ENCODE data around the gene DOCK1.

The DOCK1 gene

GRCh38 chr10:127176649-127177048 is 271.4 kb downstream of the DOCK1 start:
- DNase-seq (ENCODE audit: low read depth in 2 of 2) = no peak

GRCh38 chr10:127179612-127180250 is 274.5 kb downstream of the DOCK1 start:
- DNase-seq (ENCODE audit: low read depth in 2 of 2) = no peak

- DNase-seq (ENCODE audit: low read depth in 2 of 2) = no peak
These were observed 276.9 kb downstream of the DOCK1 start for GRCh38 chr10:127182161-127182560.

DNA sequence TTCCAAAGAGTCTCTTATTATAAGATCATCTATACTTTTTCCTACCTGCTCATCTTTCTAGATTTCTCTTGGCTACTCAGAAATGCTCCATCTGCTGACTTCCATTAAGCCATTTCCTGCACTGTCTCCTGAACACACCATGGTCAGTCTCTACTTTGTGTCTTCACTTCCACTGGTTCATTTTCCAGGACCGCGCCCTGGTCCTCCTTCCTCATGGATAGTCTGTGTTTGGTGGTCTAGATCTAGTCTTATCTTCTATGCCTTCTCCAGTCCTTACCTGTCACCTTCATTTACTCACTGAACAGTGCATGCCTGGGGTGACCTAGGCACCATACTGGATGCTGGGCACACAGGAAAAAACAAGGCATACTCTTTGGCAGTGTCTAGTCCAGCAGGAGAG is 279.4 kb downstream of the DOCK1 start:
- no peak for DNase-seq (ENCODE audit: low read depth in 2 of 2)

- DNase-seq (ENCODE audit: low read depth in 2 of 2) = no peak
These were observed 281.6 kb downstream of the DOCK1 start for GRCh38 chr10:127186813-127187212.

DNA sequence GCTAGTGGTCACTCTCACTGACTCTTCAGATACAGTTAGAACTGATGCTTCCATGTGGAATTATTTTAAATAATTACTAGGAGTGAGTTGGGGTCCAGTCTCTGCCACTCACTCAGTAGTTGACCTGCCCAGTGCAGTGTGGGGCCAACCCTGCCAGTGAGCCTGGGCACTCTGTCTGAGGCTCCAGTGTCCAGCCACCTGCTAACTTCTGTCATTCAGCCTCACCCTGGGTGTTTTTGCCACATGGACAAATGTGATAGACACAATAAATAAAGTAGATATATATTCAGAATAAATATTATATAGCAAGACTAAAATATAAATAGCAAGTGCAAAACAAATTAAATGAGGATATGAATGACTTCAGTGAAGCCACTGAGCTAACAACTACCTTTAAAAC is 284.0 kb downstream of the DOCK1 start:
- DNase-seq (ENCODE audit: low read depth in 2 of 2) = no peak

GRCh38 chr10:127190427-127190826 is 285.2 kb downstream of the DOCK1 start:
- no peak for DNase-seq (ENCODE audit: low read depth in 2 of 2)

DNA sequence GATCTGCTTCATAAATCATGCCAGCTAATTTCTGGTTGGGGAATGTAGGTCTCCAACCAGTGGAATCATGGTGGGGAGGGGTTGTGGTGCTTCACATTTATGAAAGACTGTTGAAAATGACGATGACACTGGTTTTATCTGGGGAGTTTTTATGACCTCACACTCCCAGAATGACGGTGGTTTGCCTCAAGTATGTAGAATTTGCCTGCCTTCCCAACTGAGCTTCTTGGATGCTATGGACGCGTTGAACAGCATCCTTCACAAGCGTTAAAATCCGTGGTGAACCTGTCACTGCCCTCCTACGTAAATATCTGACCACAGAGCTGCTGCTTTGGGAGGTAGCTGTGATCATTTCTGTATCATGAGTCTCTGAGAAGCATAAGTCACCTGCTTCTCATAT is 287.9 kb downstream of the DOCK1 start:
- DNase-seq (ENCODE audit: low read depth in 2 of 2) = no peak

DNA sequence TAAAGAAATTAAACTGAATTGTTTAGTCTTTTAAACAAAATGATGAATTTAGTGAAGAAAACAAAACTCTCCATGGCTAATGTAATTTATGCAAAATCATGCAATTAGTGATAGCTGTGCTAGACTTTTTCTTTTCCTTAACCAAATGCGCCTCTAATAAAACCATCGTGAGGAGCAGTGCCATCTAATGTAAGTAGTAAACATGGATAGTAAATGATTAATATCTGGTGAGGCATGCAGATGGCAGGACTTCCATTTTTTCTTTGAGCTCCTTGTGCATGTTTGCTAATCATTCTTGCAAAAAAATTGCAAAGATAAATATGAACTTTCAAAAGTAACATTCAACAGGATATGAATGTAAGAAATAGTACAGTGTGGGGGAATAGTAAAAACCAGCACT is 288.9 kb downstream of the DOCK1 start:
- no peak for DNase-seq (ENCODE audit: low read depth in 2 of 2)

- DNase-seq (ENCODE audit: low read depth in 2 of 2) = no peak
These were observed 289.4 kb downstream of the DOCK1 start for GRCh38 chr10:127194599-127194998.

- DNase-seq (ENCODE audit: low read depth in 2 of 2) = no peak
These were observed 289.8 kb downstream of the DOCK1 start for GRCh38 chr10:127195041-127195506.

GRCh38 chr10:127195571-127196281 is 290.5 kb downstream of the DOCK1 start:
- DNase-seq (ENCODE audit: low read depth in 2 of 2) = no peak

- DNase-seq (ENCODE audit: low read depth in 2 of 2) = no peak
These were observed 291.3 kb downstream of the DOCK1 start, which contains the start of gene INSYN2A for GRCh38 chr10:127196282-127197153. Gene INSYN2A (minus strand): TSS chr10:127196591. CDS start chr10:127176395, 20,196 bp downstream.

- DNase-seq (ENCODE audit: low read depth in 2 of 2) = no peak
These were observed 291.9 kb downstream of the DOCK1 start for GRCh38 chr10:127197154-127197432.

GRCh38 chr10:127198307-127198706 is 293.1 kb downstream of the DOCK1 start:
- no peak for DNase-seq (ENCODE audit: low read depth in 2 of 2)

DNA sequence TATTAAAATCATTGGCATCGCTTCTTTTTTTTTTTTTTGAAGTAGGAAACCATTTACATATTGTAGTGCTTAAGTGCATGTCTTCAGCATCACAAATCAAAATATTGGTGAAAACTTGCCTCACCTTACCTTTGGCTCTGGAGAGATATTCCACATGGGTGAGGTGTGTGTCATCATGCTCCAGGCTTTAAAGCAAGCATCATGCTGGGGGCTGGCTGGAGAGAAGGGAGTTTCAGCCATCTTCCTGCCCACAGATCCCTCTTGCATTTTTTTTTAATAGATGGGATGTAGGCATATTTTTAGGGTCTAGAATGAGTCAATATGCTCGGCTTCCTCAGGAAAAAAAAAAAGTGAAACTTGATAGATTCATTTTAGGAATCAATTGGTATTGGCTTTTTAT is 293.5 kb downstream of the DOCK1 start:
- no peak for DNase-seq (ENCODE audit: low read depth in 2 of 2)

GRCh38 chr10:127200646-127201045 is 295.4 kb downstream of the DOCK1 start:
- no peak for DNase-seq (ENCODE audit: low read depth in 2 of 2)

DNA sequence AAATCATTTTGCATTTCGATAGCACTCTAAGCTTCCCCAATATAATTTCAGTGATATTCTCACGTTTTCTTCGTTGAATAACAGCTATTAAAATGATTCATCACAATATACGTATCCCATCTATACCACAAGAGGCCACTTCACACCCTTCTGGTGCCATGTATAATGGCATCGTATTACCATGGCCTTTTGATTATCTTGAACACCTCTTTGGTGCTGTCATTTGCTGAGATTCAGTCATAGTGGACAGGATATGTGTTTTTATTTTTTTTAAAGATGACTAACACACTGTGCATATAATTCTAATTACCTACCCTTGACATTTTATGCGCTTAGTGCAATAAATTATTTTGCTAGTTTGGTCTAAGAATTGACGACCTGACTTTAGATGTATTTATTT is 297.8 kb downstream of the DOCK1 start:
- no peak for DNase-seq (ENCODE audit: low read depth in 2 of 2)

DNA sequence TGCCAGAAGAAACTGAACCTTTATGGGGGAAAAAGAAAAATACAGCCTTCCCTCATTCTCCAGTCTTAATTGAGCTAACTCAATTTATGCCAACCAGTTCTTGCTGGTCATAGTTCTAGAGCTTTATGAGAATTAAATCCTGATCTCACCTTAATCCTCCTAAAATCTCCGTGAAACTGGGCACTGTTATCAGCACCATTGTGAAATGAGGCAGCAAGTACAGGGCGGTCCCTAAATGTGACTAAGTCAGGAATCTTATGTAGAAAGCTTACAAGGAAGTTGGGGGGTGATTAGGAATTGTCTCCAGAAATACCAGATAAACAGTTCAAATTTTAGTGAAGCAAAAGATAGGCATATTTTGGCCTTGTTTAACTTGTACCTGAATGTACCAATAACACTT is 301.9 kb downstream of the DOCK1 start:
- DNase-seq (ENCODE audit: low read depth in 2 of 2) = no peak

DNA sequence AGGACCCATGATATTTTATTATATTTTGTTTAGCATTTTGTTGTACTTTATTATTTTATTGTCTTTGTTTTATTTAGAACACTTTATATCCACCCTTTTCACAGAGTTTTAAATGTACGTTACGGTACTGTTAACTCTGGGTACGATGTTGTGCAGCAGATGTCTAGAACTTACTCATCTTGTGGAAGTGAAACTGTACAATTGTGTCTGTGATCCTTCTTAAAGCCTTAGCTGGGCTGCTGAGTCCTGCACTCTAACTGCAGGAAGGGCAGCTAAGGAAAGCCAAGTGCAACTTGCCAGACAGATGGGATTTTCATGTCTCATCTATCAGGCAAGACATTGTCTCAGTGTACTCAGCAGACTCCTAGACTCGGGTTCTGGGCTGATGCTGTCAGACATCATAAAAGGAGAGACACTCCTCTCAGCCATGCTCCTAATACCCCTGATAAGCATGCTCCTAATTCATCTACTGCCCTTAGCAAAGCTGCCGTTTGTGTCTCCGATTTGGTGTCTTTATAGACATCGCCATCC is 305.8 kb downstream of the DOCK1 start:
- DNase-seq (ENCODE audit: low read depth in 2 of 2) = no peak

GRCh38 chr10:127215866-127216265 is 310.6 kb downstream of the DOCK1 start:
- DNase-seq (ENCODE audit: low read depth in 2 of 2) = no peak

GRCh38 chr10:127216274-127216673 is 311.0 kb downstream of the DOCK1 start:
- no peak for DNase-seq (ENCODE audit: low read depth in 2 of 2)
